D721Med (cell line): Measurements from ENCODE around the gene CNTNAP2.
"Not testable (repeated sequence)": the region's sequence is repeated elsewhere in the genome, so short reads cannot be mapped to it uniquely, and the experiment has no call there.

Experiments used
- DNase-seq: peaks from one replicate; pipeline ENCODE4 v3.0.0; 2011; ENCODE audit warnings: low spot score; ENCODE audit not compliant: insufficient read length
- FAIRE-seq: peaks from 2 replicates; lab custom pipeline; 2011; peaks lifted over from hg19 to GRCh38; lab: Jason Lieb, UNC
- TF ChIP-seq, protein P1 (sequence below): IDR thresholded peaks from 2 replicates; pipeline ENCODE4 v1.5.1; 2012; ENCODE audit warnings: mild to moderate bottlenecking, control low read depth; ENCODE audit not compliant: insufficient read depth; ENCODE audit errors: missing control alignments

The CNTNAP2 gene

GRCh38 chr7:146146831-146147486, 30.4 kb downstream of the CNTNAP2 start:
- DNase-seq = no peak
- no peak for FAIRE-seq
- TF ChIP-seq, protein P1, sequence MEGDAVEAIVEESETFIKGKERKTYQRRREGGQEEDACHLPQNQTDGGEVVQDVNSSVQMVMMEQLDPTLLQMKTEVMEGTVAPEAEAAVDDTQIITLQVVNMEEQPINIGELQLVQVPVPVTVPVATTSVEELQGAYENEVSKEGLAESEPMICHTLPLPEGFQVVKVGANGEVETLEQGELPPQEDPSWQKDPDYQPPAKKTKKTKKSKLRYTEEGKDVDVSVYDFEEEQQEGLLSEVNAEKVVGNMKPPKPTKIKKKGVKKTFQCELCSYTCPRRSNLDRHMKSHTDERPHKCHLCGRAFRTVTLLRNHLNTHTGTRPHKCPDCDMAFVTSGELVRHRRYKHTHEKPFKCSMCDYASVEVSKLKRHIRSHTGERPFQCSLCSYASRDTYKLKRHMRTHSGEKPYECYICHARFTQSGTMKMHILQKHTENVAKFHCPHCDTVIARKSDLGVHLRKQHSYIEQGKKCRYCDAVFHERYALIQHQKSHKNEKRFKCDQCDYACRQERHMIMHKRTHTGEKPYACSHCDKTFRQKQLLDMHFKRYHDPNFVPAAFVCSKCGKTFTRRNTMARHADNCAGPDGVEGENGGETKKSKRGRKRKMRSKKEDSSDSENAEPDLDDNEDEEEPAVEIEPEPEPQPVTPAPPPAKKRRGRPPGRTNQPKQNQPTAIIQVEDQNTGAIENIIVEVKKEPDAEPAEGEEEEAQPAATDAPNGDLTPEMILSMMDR = no peak

GRCh38 chr7:146150153-146150552, 33.6 kb downstream of the CNTNAP2 start:
- TF ChIP-seq, protein P1 = no peak
- FAIRE-seq (no peak), DNase-seq (no peak)

DNA sequence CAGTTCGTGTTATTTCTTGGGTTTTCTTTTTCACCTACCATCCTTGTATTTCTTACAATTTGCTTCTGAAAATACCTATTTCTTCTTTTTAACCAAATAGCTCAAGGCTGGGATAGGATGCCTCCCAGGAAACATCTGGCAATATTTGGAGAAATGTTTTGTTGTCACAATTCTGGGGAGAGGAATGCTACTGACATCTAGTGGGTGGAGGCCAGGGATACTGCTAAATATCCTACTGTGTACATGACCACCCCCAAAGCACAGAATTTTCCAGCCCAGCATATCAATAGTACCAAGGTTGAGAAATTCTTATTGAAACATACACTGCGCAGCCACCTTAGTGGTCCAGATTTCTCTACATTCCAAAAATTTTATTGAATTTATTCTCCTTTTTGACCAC, 55.5 kb downstream of the CNTNAP2 start:
- FAIRE-seq (no peak), DNase-seq (no peak)
- TF ChIP-seq, protein P1 = no peak

- no peak for DNase-seq
- TF ChIP-seq, protein P1 = no peak
- FAIRE-seq = peak; percentile 6
Measured at GRCh38 chr7:146175716-146176115, 59.1 kb downstream of the CNTNAP2 start.

GRCh38 chr7:146176860-146177259, 60.3 kb downstream of the CNTNAP2 start:
- TF ChIP-seq, protein P1 = no peak
- DNase-seq (no peak), FAIRE-seq (no peak)

GRCh38 chr7:146177301-146177700, 60.7 kb downstream of the CNTNAP2 start:
- TF ChIP-seq, protein P1 = no peak
- no peak for DNase-seq
- no peak for FAIRE-seq

GRCh38 chr7:146185844-146186243, 69.2 kb downstream of the CNTNAP2 start:
- TF ChIP-seq, protein P1 = no peak
- FAIRE-seq = no peak
- no peak for DNase-seq

GRCh38 chr7:146191428-146191827, 74.8 kb downstream of the CNTNAP2 start:
- FAIRE-seq, DNase-seq: not testable (repeated sequence)
